HG03442 (cell line): ENCODE results near the gene ALG1.

Experiments
- ATAC-seq: cut with Tn5 transposase; IDR thresholded peaks from one replicate; pipeline ENCODE4 v1.9.1; 2021; ENCODE audit warnings: mild to moderate bottlenecking, moderate library complexity; ENCODE audit not compliant: unreplicated experiment

The ALG1 gene

GRCh38 chr16:5071681-5072333, at the start of gene ALG1:
Gene ALG1 (plus strand): TSS chr16:5071843. CDS start chr16:5071850, 7 bp downstream.
- ATAC-seq, result peak; percentile 86

GRCh38 chr16:5022521-5022920, 49.1 kb upstream of the ALG1 start:
- no peak for ATAC-seq

GRCh38 chr16:5024632-5025031, 47.0 kb upstream of the ALG1 start:
- no peak for ATAC-seq

GRCh38 chr16:5025171-5025632, 46.4 kb upstream of the ALG1 start:
- ATAC-seq, result no peak

GRCh38 chr16:5026664-5027063, 45.0 kb upstream of the ALG1 start:
- ATAC-seq, result no peak

GRCh38 chr16:5027086-5027485, 44.6 kb upstream of the ALG1 start:
- no peak for ATAC-seq

- no peak for ATAC-seq
Measured at GRCh38 chr16:5027575-5028235, 43.9 kb upstream of the ALG1 start.

GRCh38 chr16:5028950-5029475, 42.6 kb upstream of the ALG1 start:
- ATAC-seq, result no peak

- ATAC-seq, result no peak
Measured at GRCh38 chr16:5030251-5030870, 41.3 kb upstream of the ALG1 start.

GRCh38 chr16:5031601-5032000, 40.0 kb upstream of the ALG1 start:
- ATAC-seq, result no peak

GRCh38 chr16:5032748-5033167, 38.9 kb upstream of the ALG1 start:
- ATAC-seq, result no peak

- ATAC-seq, result peak; percentile 88
Measured at GRCh38 chr16:5033256-5034166, 38.1 kb upstream of the ALG1 start, which contains the start of gene NAGPA. Gene NAGPA (minus strand): TSS chr16:5033935. CDS start chr16:5033914, 21 bp downstream.

GRCh38 chr16:5034167-5034523, 37.5 kb upstream of the ALG1 start:
- ATAC-seq, result no peak

GRCh38 chr16:5035909-5036227, 35.8 kb upstream of the ALG1 start:
- no peak for ATAC-seq

GRCh38 chr16:5036228-5037156, 35.2 kb upstream of the ALG1 start:
- ATAC-seq, result no peak

- no peak for ATAC-seq
Measured at GRCh38 chr16:5040451-5040850, 31.2 kb upstream of the ALG1 start.

GRCh38 chr16:5041600-5042133, 30.0 kb upstream of the ALG1 start:
- ATAC-seq, result peak; percentile 74

- ATAC-seq, result no peak
Measured at GRCh38 chr16:5042574-5043171, 29.0 kb upstream of the ALG1 start.

- ATAC-seq, result no peak
Measured at GRCh38 chr16:5044011-5044540, 27.6 kb upstream of the ALG1 start.
